WTC11 (cell line): Measurements from ENCODE around the gene KLHL18. TPM values are rescaled to one million over a fixed set of nuclear protein-coding genes. Genes with fewer than 3 reads are reported as not detected.

Experiments used
- ATAC-seq: fragments of 200-7000 bp; cut with Tn5 transposase; 2 replicates; pipeline ENCODE4 v1.10.0; 2021; ENCODE audit warnings: mild to moderate bottlenecking, moderate library complexity
- CTCF ChIA-PET: fragments of 300-600 bp; sonication (Branson Sonifier 250); formaldehyde crosslinking; loops from one replicate; lab custom pipeline; 2021; ENCODE audit warnings: antibody characterized with exemption; lab: Charles Lee
- POLR2A ChIA-PET: fragments of 350-600 bp; sonication (Branson Sonifier 250); formaldehyde crosslinking; loops from one replicate; lab custom pipeline; 2021; ENCODE audit warnings: antibody characterized with exemption; lab: Charles Lee
- DNase-seq: peaks from one replicate; pipeline ENCODE4 v3.0.0; 2021; ENCODE audit warnings: low spot score
- H3K27ac Mint-ChIP-seq: 2 replicates; pipeline ENCODE4 v1.8.0; 2021; ENCODE audit warnings: mixed read lengths
- H3K27me3 Mint-ChIP-seq: 2 replicates; pipeline ENCODE4 v1.8.0; 2021; ENCODE audit warnings: low read depth, mild to moderate bottlenecking, moderate library complexity, mixed read lengths
- H3K36me3 Mint-ChIP-seq: 2 replicates; pipeline ENCODE4 v1.8.0; 2021; ENCODE audit warnings: mixed read lengths
- H3K4me1 Mint-ChIP-seq: 2 replicates; pipeline ENCODE4 v1.8.0; 2022; ENCODE audit warnings: mixed read lengths
- H3K4me3 Mint-ChIP-seq: 2 replicates; pipeline ENCODE4 v1.8.0; 2021; ENCODE audit warnings: mild to moderate bottlenecking, moderate library complexity, mixed read lengths
- H3K9me3 Mint-ChIP-seq: 2 replicates; pipeline ENCODE4 v1.8.0; 2021; ENCODE audit warnings: mixed read lengths
- ARID4B ChIP-seq: sonication (generic); formaldehyde crosslinking; IDR thresholded peaks from 2 replicates; pipeline ENCODE4 v1.8.0; 2023; ENCODE audit warnings: missing genetic modification reagents, mild to moderate bottlenecking, borderline replicate concordance
- ATF1 ChIP-seq: sonication (generic); formaldehyde crosslinking; IDR thresholded peaks from 2 replicates; pipeline ENCODE4 v1.8.1; 2023; ENCODE audit warnings: mild to moderate bottlenecking, moderate library complexity, missing genetic modification reagents
- ATF3 ChIP-seq: sonication (generic); formaldehyde crosslinking; conservative IDR thresholded peaks from 2 replicates; pipeline ENCODE4 v1.8.1; 2022; ENCODE audit warnings: mild to moderate bottlenecking, missing genetic modification reagents
- FOXK1 ChIP-seq: sonication (generic); formaldehyde crosslinking; IDR thresholded peaks from 2 replicates; pipeline ENCODE4 v1.8.0; 2022; ENCODE audit warnings: mild to moderate bottlenecking, moderate library complexity, missing genetic modification reagents
- FOXP4 ChIP-seq: sonication (generic); formaldehyde crosslinking; IDR thresholded peaks from 2 replicates; pipeline ENCODE4 v1.8.0; 2022; ENCODE audit warnings: mild to moderate bottlenecking, missing genetic modification reagents
- JAZF1 ChIP-seq: fragments of 250-450 bp; sonication (Bioruptor Pico); IDR thresholded peaks from 2 replicates; pipeline ENCODE4 v1.9.0; 2021; ENCODE audit warnings: moderate library complexity, mild to moderate bottlenecking, inconsistent platforms
- NR3C1 ChIP-seq: sonication (generic); formaldehyde crosslinking; conservative IDR thresholded peaks from 2 replicates; pipeline ENCODE4 v1.8.1; 2023; ENCODE audit warnings: low read depth, mild to moderate bottlenecking, missing genetic modification reagents
- RELA ChIP-seq: sonication (generic); formaldehyde crosslinking; IDR thresholded peaks from 2 replicates; pipeline ENCODE4 v1.8.1; 2022; ENCODE audit warnings: missing genetic modification reagents, mild to moderate bottlenecking, borderline replicate concordance
- RORB ChIP-seq: fragments of 250-450 bp; sonication (Bioruptor Pico); IDR thresholded peaks from 2 replicates; pipeline ENCODE4 v1.9.0; 2021; ENCODE audit warnings: mild to moderate bottlenecking
- SMAD3 ChIP-seq: sonication (generic); formaldehyde crosslinking; IDR thresholded peaks from 2 replicates; pipeline ENCODE4 v1.8.0; 2022; ENCODE audit warnings: missing genetic modification reagents, mild to moderate bottlenecking, borderline replicate concordance
- STAT6 ChIP-seq: sonication (generic); formaldehyde crosslinking; conservative IDR thresholded peaks from 2 replicates; pipeline ENCODE4 v1.8.1; 2023; ENCODE audit warnings: mild to moderate bottlenecking, low read depth, missing genetic modification reagents, moderate library complexity
- TEAD4 ChIP-seq: sonication (generic); formaldehyde crosslinking; IDR thresholded peaks from 2 replicates; pipeline ENCODE4 v1.8.0; 2022; ENCODE audit warnings: mild to moderate bottlenecking, missing genetic modification reagents
- ZNF121 ChIP-seq: sonication (generic); formaldehyde crosslinking; IDR thresholded peaks from 2 replicates; pipeline ENCODE4 v1.8.0; 2023; ENCODE audit warnings: missing genetic modification reagents
- ZNF416 ChIP-seq: fragments of 250-450 bp; sonication (Bioruptor Pico); IDR thresholded peaks from 2 replicates; pipeline ENCODE4 v1.9.0; 2021; ENCODE audit warnings: mild to moderate bottlenecking, inconsistent platforms
- ZNF512 ChIP-seq: sonication (generic); formaldehyde crosslinking; IDR thresholded peaks from 2 replicates; pipeline ENCODE4 v1.8.1; 2022; ENCODE audit warnings: missing genetic modification reagents, borderline replicate concordance
- ZNF671 ChIP-seq: fragments of 250-450 bp; sonication (Bioruptor Pico); IDR thresholded peaks from 2 replicates; pipeline ENCODE4 v1.8.0; 2021; ENCODE audit warnings: mild to moderate bottlenecking
- total RNA-seq: library from RNA; stranded (reverse); gene quantifications from 3 replicates; pipeline ENCODE4 v1.2.3, GENCODE V29; 2021

KLHL18 gene
- total RNA-seq, 1 experiment from 2014 or later, result 28.4 TPM

GRCh38 chr3:47310391-47310790 lies 27.6 kb downstream of the KLHL18 start (continued):
- TF ChIP-seq STAT6 (CRISPR knock-in tag) (no peak), TEAD4 (CRISPR knock-in tag) (no peak), ARID4B (no peak), ZNF416 (no peak), ZNF671 (CRISPR knock-in tag) (no peak), ZNF121 (CRISPR knock-in tag) (no peak), ATF1 (CRISPR knock-in tag) (no peak), FOXP4 (CRISPR knock-in tag) (no peak), JAZF1 (CRISPR knock-in tag) (no peak)
- TF ChIP-seq, all 79 proteins: peak for 0

- POLR2A ChIA-PET, result interaction anchor here (0.7 kb wide), 1 partner anchor 73 kb away, joined by 6 read pairs; no protein-coding TSS in a partner anchor
- H3K27me3 Mint-ChIP-seq, result no peaks in the 10 kb centered on the region
- no peak for TF ChIP-seq RORB (CRISPR knock-in tag)
- no peak for TF ChIP-seq FOXK1
- TF ChIP-seq RELA, result no peak
- TF ChIP-seq SMAD3 (CRISPR knock-in tag), result no peak
- TF ChIP-seq TEAD4 (CRISPR knock-in tag), result no peak
- TF ChIP-seq NR3C1 (CRISPR knock-in tag), result no peak
- TF ChIP-seq ATF3 (CRISPR knock-in tag), result no peak
- no peak for TF ChIP-seq ZNF512 (CRISPR knock-in tag)
- TF ChIP-seq, all 79 proteins: peak for 0
- DNase-seq (no peak), ATAC-seq (no peak)
- Mint-ChIP-seq H3K4me3 (no peak overlapping the region), H3K36me3 (peaks cover 17% of the 10 kb centered on the region), H3K9me3 (peaks cover 13% of the 10 kb centered on the region), H3K27ac (no peak overlapping the region), H3K4me1 (peaks cover 8% of the 10 kb centered on the region)
- CTCF ChIA-PET, result interaction anchor here (0.7 to 1.7 kb wide), 6 partner anchors 11 to 194 kb away, joined by 3 to 10 read pairs (median 4); partner anchors contain the start of genes KIF9 and KLHL18
These were observed 30.8 kb downstream of the KLHL18 start for GRCh38 chr3:47313341-47314055.
